HG03159 (cell line): ENCODE data around the gene BCL7B.
A peak's percentile ranks its signal among the peaks of the same experiment; 100 is the strongest.
"Not testable (repeated sequence)": the region's sequence is repeated elsewhere in the genome, so short reads cannot be mapped to it uniquely, and the experiment has no call there.

ENCODE experiments used
- ATAC-seq: cut with Tn5 transposase; IDR thresholded peaks from one replicate; pipeline ENCODE4 v1.9.1; 2021; ENCODE audit warnings: mild to moderate bottlenecking, moderate library complexity; ENCODE audit not compliant: unreplicated experiment

BCL7B gene

DNA sequence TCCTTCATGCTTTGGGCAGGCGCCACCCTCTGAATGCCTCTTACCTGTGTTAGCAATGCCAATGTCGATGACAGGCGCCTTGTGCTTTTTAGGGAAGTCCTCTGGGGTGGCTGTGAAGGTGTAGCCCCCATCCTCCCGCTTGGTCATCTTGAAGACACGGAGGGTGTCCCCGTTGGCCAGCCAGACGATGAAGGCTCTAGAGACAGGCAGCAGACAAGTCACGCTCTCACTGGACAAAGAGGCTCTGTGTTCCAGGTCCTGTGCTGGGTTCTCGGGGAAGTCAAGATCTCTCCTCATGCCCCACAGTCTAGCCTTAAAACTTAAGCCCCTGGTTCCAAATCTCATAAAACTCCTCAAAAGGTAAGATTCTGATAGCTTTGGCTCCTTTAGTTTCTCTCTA is 15.8 kb upstream of the BCL7B start:
- no peak for ATAC-seq

DNA sequence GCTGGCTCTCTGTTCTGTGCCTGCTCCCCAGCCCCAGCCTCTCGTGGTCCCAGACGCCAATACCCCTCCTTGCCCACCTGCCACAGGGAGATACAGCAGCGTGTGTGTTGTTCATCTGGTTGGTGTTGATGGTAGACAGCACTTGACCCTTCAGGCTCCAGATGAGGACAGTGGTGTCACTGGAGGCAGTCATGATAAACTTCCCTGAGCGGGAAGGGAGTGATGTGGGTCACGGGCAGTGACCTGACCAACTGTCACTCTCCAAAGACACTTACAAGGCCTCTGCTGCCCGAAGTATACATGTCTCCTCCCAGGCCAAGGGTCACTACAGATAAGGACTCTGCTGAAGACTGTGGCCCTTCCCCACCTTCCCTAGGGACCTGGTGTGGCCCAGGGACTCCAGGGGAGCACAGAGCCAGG is 15.3 kb upstream of the BCL7B start:
- ATAC-seq = no peak

DNA sequence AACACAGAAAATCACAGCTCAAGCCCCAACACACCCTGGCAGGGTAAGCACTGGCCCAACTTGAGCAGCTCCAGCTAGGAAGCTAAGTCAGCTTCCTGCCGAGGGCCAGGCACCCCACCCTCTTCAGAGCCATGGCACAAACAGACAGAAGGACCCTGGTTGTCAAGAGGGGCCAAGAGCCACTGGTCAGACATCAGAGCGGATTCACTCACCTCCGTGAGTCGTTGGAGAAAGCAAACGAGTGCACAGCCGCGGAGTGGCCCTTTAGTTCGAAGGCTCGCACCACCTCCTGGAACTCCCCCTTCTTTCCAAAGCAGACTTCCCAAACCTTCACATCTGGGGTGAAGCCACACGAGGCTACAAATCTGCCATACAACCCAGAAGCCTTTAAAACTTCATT is 13.5 kb upstream of the BCL7B start:
- ATAC-seq = no peak

DNA sequence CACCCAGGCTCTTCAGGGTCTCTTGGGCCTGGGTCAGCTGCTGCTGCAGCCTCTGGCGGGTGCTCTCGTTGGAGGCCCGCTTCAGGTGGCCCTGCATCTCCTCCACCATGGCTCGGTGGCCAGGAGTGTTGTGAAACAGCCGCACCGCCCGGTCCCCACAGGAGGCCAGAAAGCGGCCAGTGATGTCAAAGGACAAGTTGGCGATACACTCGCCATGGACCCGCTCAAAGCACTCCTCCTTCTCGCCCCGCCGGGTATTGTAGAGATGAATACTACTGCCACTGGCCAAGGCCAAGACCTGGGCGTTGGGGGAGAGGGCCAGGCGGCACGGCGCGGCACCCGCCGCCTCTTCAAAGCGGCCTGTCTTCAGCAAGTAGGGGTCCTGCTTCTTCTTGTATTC is 13.0 kb upstream of the BCL7B start:
- no peak for ATAC-seq

DNA sequence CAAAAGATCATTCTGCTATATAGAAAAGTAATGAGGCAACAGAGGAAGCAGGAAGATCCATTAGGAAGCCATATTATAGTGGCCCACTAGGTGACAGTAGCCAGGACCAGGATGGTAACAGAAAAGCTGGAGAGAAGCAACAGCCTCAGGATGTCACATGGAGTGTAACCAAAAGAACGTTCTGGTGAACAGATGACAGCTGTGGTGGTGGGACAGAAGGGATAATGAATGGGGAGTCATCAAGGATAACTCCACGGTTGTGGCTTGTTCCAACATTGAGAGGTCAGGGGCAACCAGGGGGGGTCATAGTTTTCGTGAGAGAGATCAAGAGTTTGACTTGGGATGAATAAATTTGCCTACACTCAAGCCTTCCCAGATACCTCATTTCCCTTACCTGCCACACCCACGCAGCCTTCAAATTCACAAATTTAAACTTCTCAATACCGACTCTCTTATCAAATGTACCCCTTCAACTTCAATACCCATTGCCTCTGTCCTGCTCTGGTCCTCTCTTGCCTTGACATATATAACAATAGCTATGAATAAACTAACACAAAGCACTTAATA is 11.6 kb upstream of the BCL7B start:
- no peak for ATAC-seq

DNA sequence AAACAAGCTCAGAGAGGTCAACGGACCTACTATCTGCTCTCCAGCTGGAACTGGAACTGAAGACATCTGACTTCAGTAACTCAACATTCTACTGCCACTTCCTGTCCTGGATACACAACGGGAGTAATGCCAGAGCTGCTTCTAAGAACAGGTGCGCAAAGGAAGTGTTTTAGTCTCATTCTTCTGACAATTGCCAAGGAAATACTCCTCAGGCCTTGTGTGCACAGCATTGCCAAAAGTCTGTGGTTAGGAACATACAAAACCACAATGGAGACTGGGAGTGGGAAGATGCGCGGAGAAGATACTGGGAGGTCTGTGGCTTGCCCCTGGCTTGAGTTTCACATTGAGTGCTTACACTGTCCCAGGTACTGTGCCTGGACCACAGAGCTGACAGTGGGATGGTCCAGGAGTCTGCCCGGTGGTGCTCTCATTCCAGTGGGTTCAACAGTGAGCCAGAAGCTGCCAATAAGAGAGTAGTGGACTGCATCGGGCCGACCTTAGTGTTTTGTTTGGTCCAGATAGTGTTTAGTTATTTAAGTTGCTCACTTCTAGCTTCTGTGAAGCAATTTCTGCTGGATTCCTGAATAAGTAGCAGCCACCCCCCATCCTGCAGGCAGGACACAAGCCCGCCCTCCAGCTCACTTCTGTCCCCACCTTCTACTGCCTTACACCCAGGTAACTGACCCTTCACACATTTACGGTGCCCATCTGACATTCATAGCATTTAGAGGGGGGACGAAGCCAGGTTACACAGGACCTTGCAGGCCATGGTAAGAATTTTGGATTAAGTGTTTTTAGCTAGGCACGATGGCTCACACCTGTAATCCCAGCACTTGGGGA is 10.6 kb upstream of the BCL7B start:
- no peak for ATAC-seq

DNA sequence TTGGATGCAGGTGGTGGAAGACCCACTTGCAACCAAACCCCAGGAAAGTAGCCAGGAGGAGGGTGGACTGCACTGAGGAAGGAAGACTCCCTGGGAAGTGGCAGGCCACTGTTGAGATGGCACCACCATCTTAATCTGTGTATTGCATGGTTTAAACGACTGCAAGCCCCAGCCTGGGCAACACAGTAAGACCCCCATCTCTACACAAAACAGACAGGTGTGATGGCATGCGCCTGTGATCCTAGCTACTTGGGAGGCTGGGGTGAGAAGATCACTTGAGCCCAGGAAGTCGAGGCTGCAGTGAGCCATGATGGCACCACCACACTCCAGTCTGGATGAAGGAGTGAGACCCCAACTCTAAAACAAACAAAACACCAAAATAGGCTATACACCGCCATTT is 9.7 kb upstream of the BCL7B start:
- no peak for ATAC-seq

DNA sequence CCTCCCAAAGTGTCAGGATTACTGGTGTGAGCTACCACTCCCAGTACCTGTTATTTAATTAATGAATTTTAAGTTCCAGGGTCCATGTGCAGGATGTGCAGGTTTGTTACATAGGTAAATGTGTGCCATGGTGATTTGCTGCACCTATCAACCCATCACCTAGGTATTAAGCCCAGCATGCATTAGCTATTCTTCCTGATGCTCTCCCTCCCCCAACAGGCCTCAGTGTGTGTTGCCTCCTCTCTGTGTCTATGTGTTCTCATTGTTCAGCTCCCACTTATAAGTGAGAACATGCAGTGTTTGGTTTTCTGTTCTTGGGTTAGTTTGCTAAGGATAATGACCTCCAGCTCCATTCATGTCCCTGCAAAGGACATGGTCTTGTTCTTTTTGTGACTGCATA is 8.9 kb upstream of the BCL7B start:
- not testable (repeated sequence) for ATAC-seq

DNA sequence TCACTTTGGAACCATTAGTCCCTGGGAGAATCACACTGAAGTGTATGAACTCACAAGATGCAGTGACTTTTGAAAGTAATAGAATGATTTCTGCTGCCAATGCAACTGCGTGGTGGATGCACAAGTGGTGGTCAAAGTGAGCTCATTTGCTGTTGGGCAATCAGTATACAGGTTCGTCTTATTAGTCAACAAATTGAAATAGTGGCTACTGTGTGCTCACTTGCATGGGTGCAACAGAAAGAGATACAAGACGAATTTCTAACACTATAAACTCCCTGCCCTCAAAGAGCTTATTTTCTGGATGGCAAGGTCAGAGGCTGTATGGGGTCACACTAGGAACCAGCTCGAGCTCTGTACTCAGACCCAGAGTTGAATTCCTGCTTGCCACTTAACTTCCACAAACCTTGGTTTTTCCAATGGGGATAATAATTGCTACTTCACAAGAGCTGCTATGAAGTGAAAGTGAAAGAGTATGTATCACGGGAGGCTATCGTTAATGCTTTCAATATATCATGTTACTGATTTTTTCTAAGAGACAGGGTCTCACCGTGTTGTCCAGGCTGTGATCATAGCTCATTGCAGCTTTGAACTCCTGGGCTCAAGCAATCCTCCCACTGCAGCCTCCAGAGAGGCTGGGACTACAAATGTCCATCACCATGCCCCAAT is 8.3 kb upstream of the BCL7B start:
- ATAC-seq = no peak

DNA sequence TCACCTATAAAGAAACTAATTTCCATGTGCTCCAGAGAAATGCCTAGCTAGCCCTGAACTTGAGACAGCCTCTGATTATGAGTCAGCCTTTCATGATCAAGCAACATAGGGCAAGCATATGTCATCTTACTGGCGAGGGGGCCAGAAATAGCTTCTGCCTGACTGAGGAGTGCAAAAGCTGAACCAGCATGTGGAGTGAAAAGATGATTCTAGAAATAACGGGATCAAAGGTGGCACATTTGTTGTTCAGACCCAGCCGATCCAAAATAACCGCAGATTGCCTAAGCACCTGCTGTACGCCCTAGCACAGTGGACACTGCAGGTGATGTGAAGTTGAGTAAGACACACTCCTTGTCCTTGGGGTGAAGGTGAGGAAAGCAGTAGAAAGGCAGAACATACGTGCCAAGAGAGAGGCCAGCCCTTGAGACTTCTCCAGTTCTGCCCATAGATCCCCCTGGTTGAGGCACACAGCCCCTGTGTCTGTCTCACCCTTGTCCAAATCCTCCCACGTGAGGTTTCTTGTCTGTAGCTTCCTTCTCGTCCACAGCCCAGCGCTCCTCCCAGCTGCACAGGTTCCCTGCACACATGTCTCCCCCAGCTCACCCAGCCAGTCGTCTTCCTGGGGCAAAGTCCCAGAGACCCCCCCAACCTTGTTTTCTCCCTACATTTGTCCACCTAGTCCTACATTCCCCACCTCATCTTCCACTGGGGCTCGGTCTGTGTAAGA is 2.8 kb upstream of the BCL7B start:
- no peak for ATAC-seq

DNA sequence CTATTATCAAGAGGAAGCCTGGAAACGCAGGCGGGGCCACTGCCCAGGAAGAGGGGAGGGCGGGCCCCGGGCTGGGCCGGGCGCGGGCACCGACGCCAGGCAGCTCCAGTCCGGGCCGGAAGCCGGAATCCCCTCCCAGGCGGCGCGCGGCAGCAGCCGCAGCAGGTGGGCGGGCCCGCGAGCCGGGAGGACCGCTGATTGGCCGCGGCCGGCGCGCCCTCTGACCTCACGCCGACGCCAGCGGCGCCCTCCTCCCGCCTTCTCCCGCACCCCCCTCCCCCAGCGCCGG is 438 bp downstream of the BCL7B start:
- peak; percentile 87 for ATAC-seq

DNA sequence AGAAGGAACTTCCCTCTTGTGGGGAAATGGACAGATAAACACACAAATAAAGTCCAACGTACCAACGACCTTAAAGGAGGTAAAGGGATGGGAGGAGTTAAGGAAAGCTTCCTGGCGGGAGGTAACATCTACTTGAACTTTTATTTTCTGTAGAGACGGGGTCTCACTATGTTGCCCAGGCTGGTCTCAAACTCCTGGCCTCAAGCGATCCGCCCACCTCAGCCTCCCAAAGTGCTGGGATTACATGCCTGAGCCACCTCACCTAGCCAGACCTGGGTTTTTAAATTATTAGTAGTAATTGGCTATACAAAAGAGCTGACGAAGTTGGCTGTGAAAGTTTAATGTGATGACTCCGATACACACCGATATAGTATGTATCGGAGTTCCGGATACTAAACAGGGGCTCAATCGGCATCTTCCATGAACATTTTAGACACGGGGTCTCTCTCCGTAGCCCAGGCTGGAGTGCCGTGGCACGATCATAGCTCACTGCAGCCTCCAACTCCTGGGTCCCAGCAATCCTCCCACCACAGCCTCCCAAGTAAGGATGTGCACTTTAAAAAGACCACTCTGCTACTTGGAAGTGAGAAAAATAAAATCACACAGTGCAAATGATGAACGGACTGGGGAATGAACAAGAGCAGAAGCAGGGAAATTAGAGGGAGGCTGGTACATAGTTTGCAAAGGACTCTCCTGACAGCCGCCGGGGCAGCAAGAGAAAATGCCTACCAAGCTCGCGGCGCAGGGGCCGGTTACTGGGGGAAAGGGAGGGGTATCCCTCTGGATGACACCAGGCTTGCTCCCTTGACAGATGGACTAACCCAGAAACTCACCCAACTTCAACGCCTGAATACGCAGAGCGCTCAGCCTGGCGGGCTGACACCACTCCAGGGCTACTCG is 1.0 kb downstream of the BCL7B start:
- no peak for ATAC-seq

DNA sequence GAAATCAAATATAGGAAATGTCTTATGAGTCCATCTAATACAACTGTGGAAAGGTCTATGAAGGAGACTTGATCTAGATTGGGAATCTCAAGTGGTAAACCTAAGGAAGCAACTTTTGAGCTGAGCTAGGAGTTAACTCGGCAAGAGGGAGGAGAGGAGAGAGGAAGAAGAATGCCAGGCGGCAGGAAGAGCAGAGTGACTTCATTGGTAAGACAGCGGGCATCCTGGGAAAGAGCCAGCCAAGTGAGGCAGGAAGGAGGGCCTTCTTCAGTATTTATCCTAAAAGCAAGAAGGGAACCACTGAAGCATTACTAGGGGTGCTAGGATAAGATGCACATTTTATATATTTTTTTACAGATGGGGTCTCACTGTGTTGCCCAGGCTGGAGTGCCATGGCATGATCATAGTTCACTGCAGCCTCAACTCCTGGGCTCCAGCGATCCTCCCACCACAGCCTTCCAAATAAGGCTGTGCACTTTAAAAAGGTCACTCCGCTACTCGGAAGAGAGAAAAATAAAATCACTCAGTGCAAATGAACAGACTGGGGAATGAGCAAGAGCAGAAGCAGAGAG is 2.0 kb downstream of the BCL7B start:
- ATAC-seq = no peak

DNA sequence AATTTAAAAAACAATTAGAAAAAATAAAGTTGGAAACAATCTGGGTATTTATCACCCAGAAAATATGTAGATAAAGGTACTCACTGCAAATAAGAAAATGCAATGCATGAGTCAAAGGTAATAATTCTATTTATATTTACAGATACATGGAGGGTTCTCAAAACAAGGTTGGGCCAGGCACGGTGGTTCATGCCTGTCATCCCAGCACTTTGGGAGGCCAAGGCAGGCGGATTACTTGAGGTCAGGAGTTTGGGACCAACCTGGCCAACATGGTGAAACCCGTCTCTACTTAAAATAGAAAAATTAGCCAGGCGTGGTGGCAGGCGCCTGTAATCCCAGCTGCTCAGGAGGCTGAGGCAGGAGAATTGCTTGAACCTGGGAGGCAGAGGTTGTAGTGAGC is 7.4 kb downstream of the BCL7B start:
- not testable (repeated sequence) for ATAC-seq

DNA sequence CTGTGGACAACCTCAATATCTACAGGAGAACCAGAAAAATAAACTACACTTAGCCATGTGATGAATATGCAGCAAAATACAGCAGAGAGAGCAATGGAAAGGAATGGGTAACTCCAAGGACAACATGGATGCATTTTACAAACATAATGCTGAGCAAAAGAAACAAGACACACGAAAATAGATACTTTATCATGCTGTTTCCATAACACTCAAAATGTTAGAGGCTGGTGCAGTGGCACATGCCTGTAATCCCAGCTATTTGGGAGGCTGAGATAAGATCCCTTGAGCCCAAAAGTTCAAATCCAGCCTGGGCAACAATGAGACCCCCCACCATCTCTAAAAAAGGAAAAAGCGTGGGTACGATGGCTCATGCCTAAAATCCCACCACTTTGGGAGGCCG is 8.3 kb downstream of the BCL7B start:
- no peak for ATAC-seq

DNA sequence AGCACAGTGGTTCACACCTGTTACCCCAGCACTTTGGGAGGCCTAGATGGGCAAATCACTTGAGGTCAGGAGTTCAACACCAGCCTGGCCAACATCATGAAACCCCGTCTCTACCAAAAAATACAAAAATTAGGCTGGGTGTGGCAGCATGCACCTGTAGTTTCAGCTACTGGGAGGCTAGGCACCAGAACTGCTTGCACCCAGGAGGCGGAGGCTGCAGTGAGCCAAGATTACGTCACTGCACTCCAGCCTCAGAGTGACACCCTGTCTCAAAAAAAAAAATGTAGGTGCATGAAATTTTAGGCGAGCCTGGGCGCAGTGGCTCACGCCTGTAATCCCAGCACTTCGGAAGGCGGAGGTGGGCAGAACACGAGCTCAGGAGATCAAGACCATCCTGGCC is 9.6 kb downstream of the BCL7B start:
- ATAC-seq = no peak

DNA sequence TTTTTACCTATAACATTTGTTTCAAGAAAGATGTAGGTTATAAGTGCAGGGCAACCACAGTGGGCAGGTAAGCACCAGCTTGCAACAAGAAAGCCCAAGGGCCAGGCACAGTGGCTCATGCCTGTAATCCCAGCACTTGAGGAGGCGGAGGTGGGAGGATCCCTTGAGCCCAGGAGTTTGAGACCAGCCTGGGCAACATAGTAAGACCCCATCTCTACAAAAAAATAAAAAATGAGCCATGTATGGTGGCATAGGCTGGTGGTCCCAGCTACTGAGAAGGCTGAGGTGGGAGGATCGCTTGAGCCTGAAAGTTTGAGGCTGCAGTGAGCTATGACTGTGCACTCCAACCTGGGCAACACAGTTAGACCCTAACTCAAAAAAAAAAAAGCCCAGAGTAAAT is 12.8 kb downstream of the BCL7B start:
- no peak for ATAC-seq

DNA sequence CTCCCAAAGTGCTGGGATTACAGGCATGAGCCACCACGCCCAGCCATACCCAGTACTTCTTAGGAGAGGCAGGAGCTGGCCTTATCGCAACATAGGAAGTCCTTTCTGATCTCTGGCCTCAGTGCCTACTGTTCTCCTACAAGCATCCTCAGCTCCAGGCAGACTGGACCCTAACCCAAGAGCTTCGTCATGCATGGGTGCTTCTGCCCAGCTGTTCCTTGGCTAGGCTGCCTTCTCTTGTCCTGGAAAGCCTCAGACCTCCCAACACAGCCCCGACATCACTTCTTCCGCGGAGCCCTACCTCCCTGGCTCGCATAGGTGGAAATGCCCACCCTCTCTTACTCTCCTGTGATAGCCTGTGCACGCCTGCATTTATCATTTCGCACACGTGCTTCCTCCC is 15.8 kb downstream of the BCL7B start:
- ATAC-seq = no peak

DNA sequence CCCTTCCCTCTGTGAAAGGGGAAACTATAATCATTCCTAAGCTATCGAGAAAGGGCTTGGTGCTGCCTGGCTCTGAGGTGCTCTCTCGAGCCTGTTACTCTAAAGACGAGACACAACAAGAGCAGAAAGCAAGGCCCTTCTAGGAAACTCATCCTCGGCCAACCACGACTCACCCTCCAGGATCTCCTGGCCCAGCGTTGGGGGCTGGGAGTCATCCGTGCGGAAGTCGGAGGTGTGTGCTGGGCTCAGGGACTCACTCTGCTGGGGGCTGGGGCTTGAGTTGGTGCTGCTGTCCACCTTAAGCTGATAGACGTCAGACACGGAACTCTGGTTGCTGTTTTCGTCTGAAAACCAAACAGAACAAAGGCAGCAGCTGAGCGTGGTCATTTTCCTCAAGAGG is 17.8 kb downstream of the BCL7B start:
- ATAC-seq = no peak

DNA sequence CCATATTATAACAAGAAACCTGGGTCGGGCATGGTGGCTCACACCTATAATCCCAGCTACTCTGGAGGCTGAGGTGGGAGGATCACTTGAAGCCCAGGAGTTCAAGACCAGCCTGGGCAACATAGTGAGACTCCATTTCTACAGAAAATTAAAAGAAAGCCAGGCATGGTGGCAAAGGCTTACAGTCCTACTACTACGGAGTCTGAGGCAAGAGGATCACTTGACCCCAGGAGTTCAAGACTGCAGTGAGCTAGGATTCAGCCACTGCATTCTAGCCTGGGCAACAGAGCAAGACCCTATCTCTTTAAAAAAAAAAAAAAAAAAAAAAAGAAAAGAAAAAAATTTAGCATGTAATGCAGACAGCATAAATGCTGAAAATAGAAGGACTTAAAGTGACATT is 19.0 kb downstream of the BCL7B start:
- ATAC-seq = not testable (repeated sequence)
